LNCAP (cell line): ENCODE data around the gene MYL2.

ENCODE experiments used
- CTCF ChIP-seq: fragments of 450-650 bp; IDR thresholded peaks from 2 replicates; pipeline ENCODE4 v1.5.1; 2017; ENCODE audit warnings: mild to moderate bottlenecking

The MYL2 gene

GRCh38 chr12:110934093-110934852 lies 13.9 kb upstream of the MYL2 start:
- TF ChIP-seq CTCF = no peak

GRCh38 chr12:110933326-110933974 lies 13.1 kb upstream of the MYL2 start:
- no peak for TF ChIP-seq CTCF

GRCh38 chr12:110932046-110932445 lies 11.7 kb upstream of the MYL2 start:
- TF ChIP-seq CTCF = peak; percentile 28; the same call in 1 of the 2 replicates

GRCh38 chr12:110931315-110931728 lies 10.9 kb upstream of the MYL2 start:
- no peak for TF ChIP-seq CTCF

- no peak for TF ChIP-seq CTCF
Observed at GRCh38 chr12:110930348-110931314, 10.3 kb upstream of the MYL2 start.

- no peak for TF ChIP-seq CTCF
Observed at GRCh38 chr12:110929818-110930217, 9.4 kb upstream of the MYL2 start.

- TF ChIP-seq CTCF = no peak
Observed at GRCh38 chr12:110928700-110929099, 8.3 kb upstream of the MYL2 start.
